Natural killer cell (primary cell): ENCODE data around the gene WDR90. TPM values are rescaled to one million over a fixed set of nuclear protein-coding genes. Genes with fewer than 3 reads are reported as not detected.
"Not testable (repeated sequence)": the region's sequence is repeated elsewhere in the genome, so short reads cannot be mapped to it uniquely, and the experiment has no call there.

ENCODE experiments used
- ATAC-seq, 3 donors: fragments of 150-1000 bp in 2 of 3; fragments of 200-7000 bp in 1 of 3; cut with Tn5 transposase; 1 replicate in 1 of 3; 2 replicates in 2 of 3; pipeline ENCODE4 v1.10.0; 2021; ENCODE audit warnings: mild to moderate bottlenecking in 2 of 3, moderate library complexity in 2 of 3
- DNase-seq, 2 donors: peaks; one replicate each; pipeline versions ENCODE4 v3.0.0 to v3.0.0-alpha.2; 2013 to 2021; ENCODE audit warnings: mixed read lengths in 1 of 2
- H3K27ac ChIP-seq: one replicate; pipeline ENCODE4 v1.5.1; 2013; ENCODE audit warnings: mild to moderate bottlenecking, low read length
- H3K27me3 ChIP-seq: one replicate; pipeline ENCODE4 v1.6.1; 2013; ENCODE audit warnings: low read length; ENCODE audit not compliant: control insufficient read depth, insufficient read depth
- H3K36me3 ChIP-seq: one replicate; pipeline ENCODE4 v1.6.1; 2013; ENCODE audit warnings: low read length; ENCODE audit not compliant: control insufficient read depth, insufficient read depth
- H3K4me1 ChIP-seq: one replicate; pipeline ENCODE4 v1.6.1; 2013; ENCODE audit warnings: low read length; ENCODE audit not compliant: control insufficient read depth, insufficient read depth
- H3K4me3 ChIP-seq: one replicate; pipeline ENCODE4 v1.5.1; 2013; ENCODE audit warnings: low read length
- H3K9me3 ChIP-seq: one replicate; pipeline ENCODE4 v1.6.1; 2013; ENCODE audit warnings: low read length; ENCODE audit not compliant: control insufficient read depth, insufficient read depth
- H3K27ac Mint-ChIP-seq, 2 donors: one replicate each; pipeline ENCODE4 v1.8.0; 2022; ENCODE audit warnings: mild to moderate bottlenecking in 2 of 2, mixed read lengths in 2 of 2, moderate library complexity in 1 of 2
- H3K27me3 Mint-ChIP-seq, 2 donors: one replicate each; pipeline ENCODE4 v1.8.0; 2022; ENCODE audit warnings: low read depth in 2 of 2, mixed read lengths in 2 of 2
- H3K36me3 Mint-ChIP-seq: one replicate; pipeline ENCODE4 v1.8.0; 2022; ENCODE audit warnings: mixed read lengths
- H3K4me1 Mint-ChIP-seq, 2 donors: one replicate each; pipeline ENCODE4 v1.8.0; 2022; ENCODE audit warnings: mixed read lengths in 2 of 2
- H3K4me3 Mint-ChIP-seq: one replicate; pipeline ENCODE4 v1.8.0; 2022; ENCODE audit warnings: mild to moderate bottlenecking, moderate library complexity, mixed read lengths
- H3K9me3 Mint-ChIP-seq, 2 donors: one replicate each; pipeline ENCODE4 v1.8.0; 2022; ENCODE audit warnings: mixed read lengths in 2 of 2
- WGBS: methylation state at CpG from one replicate; pipeline ENCODE4 v1.1.7; 2013; ENCODE audit warnings: missing lambda C conversion rate; ENCODE audit not compliant: insufficient coverage; 5-methylcytosine and 5-hydroxymethylcytosine counted together
- intact Hi-C: fragments of 100-400 bp; cut with micrococcal nuclease; formaldehyde crosslinking; loops from one replicate; pipeline ENCODE4 v1.14.2; 2022
- total RNA-seq, 4 donors: library from RNA; stranded (reverse); fragments of 120-200 nt in 1 of 4; gene quantifications; one replicate each; pipeline versions ENCODE4 v1.2.3 to v1.2.4, GENCODE V29; 2013 to 2022
- TF ChIP-seq, protein P1 (sequence below): fragments of 200-600 bp; IDR thresholded peaks from one replicate; pipeline ENCODE4 v1.8.0; 2022; ENCODE audit warnings: antibody characterized with exemption

WDR90 gene
- total RNA-seq, 3 donors from 2014 or later (not counting 1 experiment from before 2014, with no cell fraction given), result 16.7 to 22.8 (median 20.2) TPM

GRCh38 chr16:711084-711483 lies 61.9 kb downstream of the WDR90 start:
- Mint-ChIP-seq H3K9me3 (no peaks in the 10 kb centered on the region), H3K27ac (no peak overlapping the region), H3K27me3 (peaks cover 8 to 17% of the 10 kb centered on the region in 2 donors), H3K4me3 (no peak overlapping the region), H3K36me3 (no peaks in the 10 kb centered on the region), H3K4me1 (peaks cover 0 to 4% of the 10 kb centered on the region in 2 donors)
- ATAC-seq (no peak), DNase-seq (no peak)
- Histone ChIP-seq H3K27me3 (peaks cover 26% of the 10 kb centered on the region), H3K4me3 (no peak overlapping the region), H3K4me1 (peaks cover 17% of the 10 kb centered on the region), H3K27ac (no peak overlapping the region), H3K36me3 (no peaks in the 10 kb centered on the region), H3K9me3 (no peaks in the 10 kb centered on the region)
- WGBS, result 75% methylated on average over 12 of the region's 12 CpGs
- TF ChIP-seq, protein P1, sequence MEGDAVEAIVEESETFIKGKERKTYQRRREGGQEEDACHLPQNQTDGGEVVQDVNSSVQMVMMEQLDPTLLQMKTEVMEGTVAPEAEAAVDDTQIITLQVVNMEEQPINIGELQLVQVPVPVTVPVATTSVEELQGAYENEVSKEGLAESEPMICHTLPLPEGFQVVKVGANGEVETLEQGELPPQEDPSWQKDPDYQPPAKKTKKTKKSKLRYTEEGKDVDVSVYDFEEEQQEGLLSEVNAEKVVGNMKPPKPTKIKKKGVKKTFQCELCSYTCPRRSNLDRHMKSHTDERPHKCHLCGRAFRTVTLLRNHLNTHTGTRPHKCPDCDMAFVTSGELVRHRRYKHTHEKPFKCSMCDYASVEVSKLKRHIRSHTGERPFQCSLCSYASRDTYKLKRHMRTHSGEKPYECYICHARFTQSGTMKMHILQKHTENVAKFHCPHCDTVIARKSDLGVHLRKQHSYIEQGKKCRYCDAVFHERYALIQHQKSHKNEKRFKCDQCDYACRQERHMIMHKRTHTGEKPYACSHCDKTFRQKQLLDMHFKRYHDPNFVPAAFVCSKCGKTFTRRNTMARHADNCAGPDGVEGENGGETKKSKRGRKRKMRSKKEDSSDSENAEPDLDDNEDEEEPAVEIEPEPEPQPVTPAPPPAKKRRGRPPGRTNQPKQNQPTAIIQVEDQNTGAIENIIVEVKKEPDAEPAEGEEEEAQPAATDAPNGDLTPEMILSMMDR, result no peak
- intact Hi-C loops, result loop anchor here (2.0 to 10.0 kb wide), 2 partner anchors 74 to 344 kb away; no protein-coding TSS in a partner anchor

DNA sequence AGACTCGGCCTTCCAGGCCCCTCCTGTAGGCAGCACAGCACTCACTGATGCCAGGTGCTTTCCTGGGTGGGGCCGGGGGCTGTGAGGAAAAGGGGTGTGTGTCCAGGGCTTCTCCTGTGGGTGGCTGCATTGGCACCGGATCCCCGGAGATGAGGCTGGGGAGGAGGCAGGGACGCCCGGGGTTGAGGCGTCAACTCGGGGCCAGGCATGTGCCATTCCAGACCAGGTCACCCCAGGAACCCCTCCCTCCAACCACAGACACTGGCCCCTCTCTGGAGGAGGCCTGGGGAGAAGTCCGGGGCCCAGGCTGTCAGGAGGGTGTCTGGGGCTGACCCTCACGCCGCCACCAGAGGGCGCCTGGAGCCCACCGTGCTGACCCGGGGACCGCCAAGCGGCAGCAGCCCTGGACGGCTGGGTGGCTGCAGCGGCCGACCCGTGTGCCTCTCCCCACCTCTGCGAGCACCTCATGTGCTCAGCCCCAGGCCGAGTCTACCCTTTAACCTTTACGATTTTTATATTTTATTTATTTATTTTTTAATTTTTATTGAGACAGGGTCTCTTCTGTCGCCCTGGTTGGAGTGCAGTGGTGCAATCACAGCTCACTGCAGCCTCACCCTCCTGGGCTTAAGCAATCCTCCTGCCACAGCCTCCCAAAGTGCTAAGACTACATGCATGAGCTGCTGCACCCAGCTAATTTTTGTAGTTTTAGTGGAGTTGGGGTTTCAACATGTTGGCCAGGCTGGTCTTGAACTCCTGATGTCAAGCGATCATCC lies 62.6 kb downstream of the WDR90 start:
- TF ChIP-seq, protein P1, result peak; percentile 95
- DNase-seq (peak; percentile 82 to 89), ATAC-seq (peak; percentile 63 to 79 (median 64))
- 6% methylated on average over 21 of the region's 25 CpGs for WGBS
- no peaks in the 10 kb centered on the region for H3K36me3 Mint-ChIP-seq
- peaks cover 27% of the 10 kb centered on the region for H3K27me3 ChIP-seq
- no peaks in the 10 kb centered on the region for H3K36me3 ChIP-seq
- no peak overlapping the region for H3K27ac ChIP-seq
- peaks cover 0 to 9% of the 10 kb centered on the region in 2 donors for H3K4me1 Mint-ChIP-seq
- intact Hi-C loops, result loop anchor here (2.0 to 10.0 kb wide), 2 partner anchors 73 to 343 kb away; no protein-coding TSS in a partner anchor
- no peak overlapping the region for H3K4me3 ChIP-seq
- peaks cover 16% of the 10 kb centered on the region for H3K4me1 ChIP-seq
- no peak overlapping the region for H3K27ac Mint-ChIP-seq
- H3K27me3 Mint-ChIP-seq, result peaks cover 8 to 14% of the 10 kb centered on the region in 2 donors
- no peak overlapping the region for H3K4me3 Mint-ChIP-seq
- H3K9me3 Mint-ChIP-seq, result no peaks in the 10 kb centered on the region
- no peaks in the 10 kb centered on the region for H3K9me3 ChIP-seq

DNA sequence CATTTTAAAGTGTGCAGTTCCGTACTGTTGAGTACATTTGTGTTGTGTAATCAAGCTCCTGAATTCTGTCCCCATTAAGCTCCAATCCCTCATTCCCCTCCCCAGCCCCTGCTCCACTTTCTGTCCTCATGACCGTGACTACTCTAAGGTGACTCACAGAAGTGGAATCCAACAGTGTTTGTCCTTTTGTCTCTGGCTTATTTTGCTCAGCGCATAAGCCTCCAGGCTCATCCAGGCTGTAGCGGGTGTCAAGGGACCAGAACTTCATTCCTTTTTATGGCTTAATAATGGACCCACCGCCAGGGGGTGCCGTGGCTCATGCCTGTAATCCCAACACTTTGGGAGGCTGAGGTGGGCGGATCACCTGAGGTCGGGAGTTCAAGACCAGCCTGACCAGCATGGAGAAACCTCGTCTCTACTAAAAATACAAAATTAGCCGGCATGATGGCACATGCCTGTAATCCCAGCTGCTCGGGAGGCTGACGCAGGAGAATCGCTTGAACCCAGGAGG lies 63.6 kb downstream of the WDR90 start:
- H3K27me3 ChIP-seq, result peaks cover 27% of the 10 kb centered on the region
- peaks cover 16% of the 10 kb centered on the region for H3K4me1 ChIP-seq
- not testable (repeated sequence) for H3K4me1 Mint-ChIP-seq, ATAC-seq, H3K36me3 ChIP-seq, H3K27ac Mint-ChIP-seq, H3K36me3 Mint-ChIP-seq, H3K4me3 Mint-ChIP-seq, H3K27me3 Mint-ChIP-seq, H3K9me3 ChIP-seq, H3K9me3 Mint-ChIP-seq, H3K27ac ChIP-seq, H3K4me3 ChIP-seq
- TF ChIP-seq, protein P1, result peak; percentile 25
- intact Hi-C loops, result loop anchor here (10.0 kb wide), 1 partner anchor 342 kb away; no protein-coding TSS in a partner anchor
- DNase-seq, result peak in 1 of 2 donors; percentile 68
- 52% methylated on average over 13 of the region's 13 CpGs for WGBS
